ENCODE data around the gene ARL15.

- TF ChIP-seq CTCF (IDR thresholded peaks at IDR 0.05) (no peak), EP300 (IDR thresholded peaks at IDR 0.05) (no peak)
Measured at GRCh38 chr5:54227759-54228158, 82.6 kb downstream of the ARL15 start.
